Fibroblast of mammary gland (primary cell): Measurements from ENCODE around the gene TPCN2.
"Not testable (repeated sequence)": the region's sequence is repeated elsewhere in the genome, so short reads cannot be mapped to it uniquely, and the experiment has no call there.

Experiments used
- DNase-seq: peaks from one replicate; pipeline ENCODE4 v3.0.0-alpha.2; 2010; ENCODE audit warnings: low read depth
- H3K4me3 ChIP-seq: 2 replicates; pipeline ENCODE4 v1.5.1; 2011; ENCODE audit warnings: low read depth, mild to moderate bottlenecking, low read length, moderate library complexity; ENCODE audit not compliant: control insufficient read depth
- CTCF ChIP-seq: conservative IDR thresholded peaks from 2 replicates; pipeline ENCODE4 v1.5.1; 2011; ENCODE audit warnings: low read depth, low read length, inconsistent platforms; ENCODE audit not compliant: control insufficient read depth, insufficient read depth

TPCN2 gene

GRCh38 chr11:69129053-69129452 lies 80.3 kb downstream of the TPCN2 start:
- DNase-seq: no peak
- no peak overlapping the region for H3K4me3 ChIP-seq
- no peak for TF ChIP-seq CTCF

- TF ChIP-seq CTCF: no peak
- no peak overlapping the region for H3K4me3 ChIP-seq
- DNase-seq: no peak
These were observed 80.9 kb downstream of the TPCN2 start for GRCh38 chr11:69129647-69130046.

- H3K4me3 ChIP-seq: no peak overlapping the region
- no peak for TF ChIP-seq CTCF
- no peak for DNase-seq
These were observed 81.9 kb downstream of the TPCN2 start for GRCh38 chr11:69130654-69131053.

GRCh38 chr11:69131121-69131566 lies 82.4 kb downstream of the TPCN2 start:
- TF ChIP-seq CTCF: no peak
- no peak overlapping the region for H3K4me3 ChIP-seq
- no peak for DNase-seq

GRCh38 chr11:69131644-69132300 lies 83.0 kb downstream of the TPCN2 start:
- peak; percentile 79 for TF ChIP-seq CTCF
- no peak overlapping the region for H3K4me3 ChIP-seq
- DNase-seq: peak; percentile 63

- TF ChIP-seq CTCF: no peak
- H3K4me3 ChIP-seq: no peak overlapping the region
- no peak for DNase-seq
These were observed 83.6 kb downstream of the TPCN2 start for GRCh38 chr11:69132301-69132670.

GRCh38 chr11:69133251-69133650 lies 84.5 kb downstream of the TPCN2 start:
- TF ChIP-seq CTCF: no peak
- DNase-seq: no peak
- no peak overlapping the region for H3K4me3 ChIP-seq

- not testable (repeated sequence) for DNase-seq
These were observed 85.5 kb downstream of the TPCN2 start for GRCh38 chr11:69134182-69134581.

More at GRCh38 chr11:69134182-69134581, 85.5 kb downstream of the TPCN2 start:
- not testable (repeated sequence) for H3K4me3 ChIP-seq
